ENCODE measurements around the gene ADAM30.

- TF ChIP-seq, protein P1, sequence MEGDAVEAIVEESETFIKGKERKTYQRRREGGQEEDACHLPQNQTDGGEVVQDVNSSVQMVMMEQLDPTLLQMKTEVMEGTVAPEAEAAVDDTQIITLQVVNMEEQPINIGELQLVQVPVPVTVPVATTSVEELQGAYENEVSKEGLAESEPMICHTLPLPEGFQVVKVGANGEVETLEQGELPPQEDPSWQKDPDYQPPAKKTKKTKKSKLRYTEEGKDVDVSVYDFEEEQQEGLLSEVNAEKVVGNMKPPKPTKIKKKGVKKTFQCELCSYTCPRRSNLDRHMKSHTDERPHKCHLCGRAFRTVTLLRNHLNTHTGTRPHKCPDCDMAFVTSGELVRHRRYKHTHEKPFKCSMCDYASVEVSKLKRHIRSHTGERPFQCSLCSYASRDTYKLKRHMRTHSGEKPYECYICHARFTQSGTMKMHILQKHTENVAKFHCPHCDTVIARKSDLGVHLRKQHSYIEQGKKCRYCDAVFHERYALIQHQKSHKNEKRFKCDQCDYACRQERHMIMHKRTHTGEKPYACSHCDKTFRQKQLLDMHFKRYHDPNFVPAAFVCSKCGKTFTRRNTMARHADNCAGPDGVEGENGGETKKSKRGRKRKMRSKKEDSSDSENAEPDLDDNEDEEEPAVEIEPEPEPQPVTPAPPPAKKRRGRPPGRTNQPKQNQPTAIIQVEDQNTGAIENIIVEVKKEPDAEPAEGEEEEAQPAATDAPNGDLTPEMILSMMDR (IDR thresholded peaks at IDR 0.05), result no peak
- TF ChIP-seq POLR2A (IDR thresholded peaks at IDR 0.05), result no peak
These were observed 43.2 kb downstream of the ADAM30 start for GRCh38 chr1:119853155-119853554.

Data from body of pancreas (tissue), 4 donors.